ENCODE results near the gene FAM168A. TPM values are rescaled to one million over a fixed set of nuclear protein-coding genes. Genes with fewer than 3 reads are reported as not detected.

The FAM168A gene
- total RNA-seq, 1 donor from 2014 or later: 21.2 TPM

DNA sequence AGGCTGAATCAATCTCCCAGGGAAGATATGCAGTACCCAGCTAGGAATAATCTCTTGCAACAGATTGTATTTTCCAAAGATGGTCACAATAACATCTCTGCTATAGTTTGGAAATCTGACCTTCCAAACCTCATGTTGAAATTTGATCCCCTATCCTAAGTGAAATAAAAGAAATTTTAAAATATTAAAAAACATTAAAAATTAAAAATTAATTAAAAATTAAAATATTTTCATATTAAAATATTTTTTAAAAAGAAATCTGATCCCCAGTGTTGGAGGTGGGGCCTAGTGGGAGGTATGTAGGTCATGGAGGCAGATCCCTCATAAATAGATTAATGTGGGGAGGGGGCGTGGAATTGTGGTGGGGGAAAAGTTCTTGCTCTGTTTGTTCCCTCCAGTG is 79.7 kb downstream of the FAM168A start:
- Mint-ChIP-seq H3K36me3 (ENCODE audit: low read depth, unreplicated experiment) (no peaks in the 10 kb centered on the region), H3K27me3 (ENCODE audit: unreplicated experiment) (no peaks in the 10 kb centered on the region), H3K9me3 (ENCODE audit: unreplicated experiment) (no peaks in the 10 kb centered on the region), H3K4me3 (ENCODE audit: unreplicated experiment) (no peak overlapping the region), H3K4me1 (ENCODE audit: unreplicated experiment) (peaks cover 3% of the 10 kb centered on the region), H3K27ac (ENCODE audit: unreplicated experiment) (no peak overlapping the region)
- TF ChIP-seq, protein P1, sequence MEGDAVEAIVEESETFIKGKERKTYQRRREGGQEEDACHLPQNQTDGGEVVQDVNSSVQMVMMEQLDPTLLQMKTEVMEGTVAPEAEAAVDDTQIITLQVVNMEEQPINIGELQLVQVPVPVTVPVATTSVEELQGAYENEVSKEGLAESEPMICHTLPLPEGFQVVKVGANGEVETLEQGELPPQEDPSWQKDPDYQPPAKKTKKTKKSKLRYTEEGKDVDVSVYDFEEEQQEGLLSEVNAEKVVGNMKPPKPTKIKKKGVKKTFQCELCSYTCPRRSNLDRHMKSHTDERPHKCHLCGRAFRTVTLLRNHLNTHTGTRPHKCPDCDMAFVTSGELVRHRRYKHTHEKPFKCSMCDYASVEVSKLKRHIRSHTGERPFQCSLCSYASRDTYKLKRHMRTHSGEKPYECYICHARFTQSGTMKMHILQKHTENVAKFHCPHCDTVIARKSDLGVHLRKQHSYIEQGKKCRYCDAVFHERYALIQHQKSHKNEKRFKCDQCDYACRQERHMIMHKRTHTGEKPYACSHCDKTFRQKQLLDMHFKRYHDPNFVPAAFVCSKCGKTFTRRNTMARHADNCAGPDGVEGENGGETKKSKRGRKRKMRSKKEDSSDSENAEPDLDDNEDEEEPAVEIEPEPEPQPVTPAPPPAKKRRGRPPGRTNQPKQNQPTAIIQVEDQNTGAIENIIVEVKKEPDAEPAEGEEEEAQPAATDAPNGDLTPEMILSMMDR (IDR thresholded peaks at IDR 0.05; ENCODE audit: unreplicated experiment): no peak
- DNase-seq (ENCODE audit: low spot score): no peak

DNA sequence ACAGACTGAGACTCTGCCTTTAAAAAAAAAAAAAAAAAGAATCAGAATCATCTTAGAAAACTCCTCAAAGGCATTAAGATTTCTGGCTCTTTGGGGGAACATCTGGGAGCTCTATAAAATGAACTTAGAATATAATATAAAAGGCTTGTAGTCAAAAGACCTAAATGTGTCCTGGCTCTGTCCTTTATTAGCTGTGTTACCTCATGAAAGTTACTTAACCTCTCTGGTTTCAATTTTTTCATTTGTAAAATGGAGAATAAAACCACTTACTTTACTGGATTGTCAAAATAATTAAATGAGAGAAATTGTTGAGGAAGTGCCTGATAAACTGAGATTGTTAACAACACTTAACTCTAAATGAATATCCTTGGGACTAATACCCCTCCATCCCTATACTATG is 81.8 kb downstream of the FAM168A start:
- peaks cover 3% of the 10 kb centered on the region for H3K4me1 Mint-ChIP-seq (ENCODE audit: unreplicated experiment)
- DNase-seq (ENCODE audit: low spot score): no peak

DNA sequence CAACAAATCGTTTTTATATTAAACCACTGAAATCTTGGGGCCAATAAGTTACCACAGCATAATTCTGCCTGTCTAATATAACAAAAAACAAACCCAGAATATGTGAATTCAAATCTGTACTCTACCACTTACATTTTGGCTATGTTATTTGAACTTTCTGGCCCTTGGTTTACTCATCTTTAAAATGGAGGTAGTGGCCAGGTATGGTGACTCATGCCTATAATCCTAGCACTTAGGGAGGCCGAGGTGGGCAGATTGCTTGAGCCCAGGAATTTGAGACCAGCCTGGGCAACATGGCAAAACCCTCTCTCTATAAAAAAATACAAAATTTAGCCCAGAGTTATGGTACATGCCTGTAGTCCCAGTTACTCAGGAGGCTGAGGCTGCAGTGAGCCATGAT is 84.2 kb downstream of the FAM168A start:
- Mint-ChIP-seq H3K36me3 (ENCODE audit: low read depth, unreplicated experiment) (peaks cover 4% of the 10 kb centered on the region), H3K4me1 (ENCODE audit: unreplicated experiment) (no peaks in the 10 kb centered on the region), H3K9me3 (ENCODE audit: unreplicated experiment) (no peaks in the 10 kb centered on the region), H3K27ac (ENCODE audit: unreplicated experiment) (no peak overlapping the region), H3K27me3 (ENCODE audit: unreplicated experiment) (no peaks in the 10 kb centered on the region), H3K4me3 (ENCODE audit: unreplicated experiment) (no peak overlapping the region)
- DNase-seq (ENCODE audit: low spot score): no peak
- TF ChIP-seq, protein P1 (IDR thresholded peaks at IDR 0.05; ENCODE audit: unreplicated experiment): no peak

More for the DNA sequence above, 81.8 kb downstream of the FAM168A start:
- no peak overlapping the region for H3K27ac Mint-ChIP-seq (ENCODE audit: unreplicated experiment)
- H3K9me3 Mint-ChIP-seq (ENCODE audit: unreplicated experiment): no peaks in the 10 kb centered on the region
- H3K27me3 Mint-ChIP-seq (ENCODE audit: unreplicated experiment): no peaks in the 10 kb centered on the region
- H3K4me3 Mint-ChIP-seq (ENCODE audit: unreplicated experiment): no peak overlapping the region
- TF ChIP-seq, protein P1 (IDR thresholded peaks at IDR 0.05; ENCODE audit: unreplicated experiment): no peak
- H3K36me3 Mint-ChIP-seq (ENCODE audit: low read depth, unreplicated experiment): no peaks in the 10 kb centered on the region

DNA sequence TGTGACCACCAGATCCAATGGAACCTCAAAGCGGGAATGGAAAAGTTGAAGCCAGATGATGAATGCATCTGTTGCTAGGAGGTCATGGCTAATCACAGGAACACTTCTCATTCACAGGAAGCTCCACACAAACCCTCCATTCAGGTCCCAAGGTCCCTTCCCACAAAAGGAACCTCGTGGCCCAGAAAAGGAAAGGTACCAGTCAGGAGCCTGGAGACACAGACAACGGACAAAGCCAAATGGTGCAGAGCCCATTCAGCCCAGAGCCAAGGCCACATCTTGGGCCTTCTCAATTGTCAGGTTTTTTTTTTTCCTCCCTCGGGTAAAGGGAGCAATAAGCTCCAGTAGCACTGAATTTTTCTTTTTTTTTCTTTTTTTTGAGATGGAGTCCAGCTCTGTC is 87.0 kb downstream of the FAM168A start:
- Mint-ChIP-seq H3K36me3 (ENCODE audit: low read depth, unreplicated experiment) (peaks cover 8% of the 10 kb centered on the region), H3K27me3 (ENCODE audit: unreplicated experiment) (peaks cover 2% of the 10 kb centered on the region), H3K4me1 (ENCODE audit: unreplicated experiment) (no peaks in the 10 kb centered on the region), H3K4me3 (ENCODE audit: unreplicated experiment) (no peak overlapping the region), H3K27ac (ENCODE audit: unreplicated experiment) (no peak overlapping the region), H3K9me3 (ENCODE audit: unreplicated experiment) (no peaks in the 10 kb centered on the region)
- TF ChIP-seq, protein P1 (IDR thresholded peaks at IDR 0.05; ENCODE audit: unreplicated experiment): no peak
- DNase-seq (ENCODE audit: low spot score): no peak

DNA sequence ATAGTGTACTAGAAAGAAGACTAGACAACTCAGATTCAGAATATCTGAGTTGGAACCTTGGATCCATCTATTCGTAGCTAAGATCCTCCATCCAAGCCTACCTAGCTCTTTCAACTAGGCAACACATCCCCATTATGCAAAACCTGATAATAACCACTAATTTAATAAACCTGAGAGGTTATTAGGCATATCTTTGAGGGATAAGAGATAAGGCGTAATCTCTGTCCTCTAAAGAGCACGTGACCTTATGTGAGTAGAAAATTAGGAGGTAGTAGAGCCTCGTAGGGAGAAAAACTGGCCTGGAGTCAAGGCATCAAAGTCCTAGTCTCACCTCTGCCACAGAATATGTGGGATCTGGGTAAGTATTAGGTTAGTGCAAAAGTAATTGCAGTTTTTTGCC is 87.8 kb downstream of the FAM168A start:
- no peak overlapping the region for H3K4me3 Mint-ChIP-seq (ENCODE audit: unreplicated experiment)
- no peak for DNase-seq (ENCODE audit: low spot score)
- H3K27me3 Mint-ChIP-seq (ENCODE audit: unreplicated experiment): peaks cover 2% of the 10 kb centered on the region
- no peaks in the 10 kb centered on the region for H3K4me1 Mint-ChIP-seq (ENCODE audit: unreplicated experiment)
- no peak overlapping the region for H3K27ac Mint-ChIP-seq (ENCODE audit: unreplicated experiment)
- TF ChIP-seq, protein P1 (IDR thresholded peaks at IDR 0.05; ENCODE audit: unreplicated experiment): no peak
- no peaks in the 10 kb centered on the region for H3K9me3 Mint-ChIP-seq (ENCODE audit: unreplicated experiment)
- H3K36me3 Mint-ChIP-seq (ENCODE audit: low read depth, unreplicated experiment): peaks cover 8% of the 10 kb centered on the region

Measured in endothelial cell (in vitro differentiated cells).